Measurements from ENCODE around the gene SP1.

Gene SP1

GRCh38 chr12:53425515-53426150, 45.7 kb downstream of the SP1 start:
- Histone ChIP-seq H3K4me1 (ENCODE audit: control insufficient read depth, insufficient read depth, low read length) (peaks cover 12% of the 10 kb centered on the region), H3K36me3 (ENCODE audit: control insufficient read depth in 2 of 2, insufficient read depth in 1 of 2, low read length in 2 of 2) (no peaks in the 10 kb centered on the region), H3K27ac (ENCODE audit: extremely low read depth, low read depth, low read length) (peak overlapping the region; percentile 4; the same call in 1 of the 2 replicates), H3K4me3 (ENCODE audit: low read depth, low read length) (no peak overlapping the region), H3K9me3 (ENCODE audit: control insufficient read depth, insufficient read depth, low read depth, low read length) (no peaks in the 10 kb centered on the region)
- TF ChIP-seq GLIS2 (tag by site-specific recombination; IDR thresholded peaks at IDR 0.05) (peak; percentile 47), ZNF514 (tag by site-specific recombination; IDR thresholded peaks at IDR 0.05) (no peak), ZNF600 (tag by site-specific recombination; IDR thresholded peaks at IDR 0.05) (peak; percentile 77), ZSCAN30 (tag by site-specific recombination; IDR thresholded peaks at IDR 0.05) (0 out of 2 replicates have a peak, but pooled peaks have one; percentile 21), GLIS1 (tag by site-specific recombination; IDR thresholded peaks at IDR 0.05) (peak; percentile 76), ZNF335 (tag by site-specific recombination; conservative IDR thresholded peaks at IDR 0.05) (0 out of 2 replicates have a peak, but pooled peaks have one; percentile 9), ZNF394 (tag by site-specific recombination; IDR thresholded peaks at IDR 0.05; ENCODE audit: borderline replicate concordance) (peak; percentile 20; the same call in 1 of the 2 replicates), ZIC2 (tag by site-specific recombination; IDR thresholded peaks at IDR 0.05) (peak; percentile 95), ZBTB17 (tag by site-specific recombination; IDR thresholded peaks at IDR 0.05) (0 out of 2 replicates have a peak, but pooled peaks have one; percentile 27), ZNF423 (tag by site-specific recombination; IDR thresholded peaks at IDR 0.05) (no peak), ZNF664 (tag by site-specific recombination; IDR thresholded peaks at IDR 0.05) (no peak), SCRT2 (tag by site-specific recombination; IDR thresholded peaks at IDR 0.05) (peak; percentile 63)
- POLR2A ChIA-PET: interaction anchor here (0.7 to 1.3 kb wide), 3 partner anchors 15 to 105 kb away, joined by 3 to 6 read pairs (median 4); partner anchors contain the start of gene TARBP2
- CTCF ChIA-PET: interaction anchor here (0.6 to 2.0 kb wide), 8 partner anchors 12 to 124 kb away, joined by 3 to 17 read pairs (median 4); no protein-coding TSS in a partner anchor

DNA sequence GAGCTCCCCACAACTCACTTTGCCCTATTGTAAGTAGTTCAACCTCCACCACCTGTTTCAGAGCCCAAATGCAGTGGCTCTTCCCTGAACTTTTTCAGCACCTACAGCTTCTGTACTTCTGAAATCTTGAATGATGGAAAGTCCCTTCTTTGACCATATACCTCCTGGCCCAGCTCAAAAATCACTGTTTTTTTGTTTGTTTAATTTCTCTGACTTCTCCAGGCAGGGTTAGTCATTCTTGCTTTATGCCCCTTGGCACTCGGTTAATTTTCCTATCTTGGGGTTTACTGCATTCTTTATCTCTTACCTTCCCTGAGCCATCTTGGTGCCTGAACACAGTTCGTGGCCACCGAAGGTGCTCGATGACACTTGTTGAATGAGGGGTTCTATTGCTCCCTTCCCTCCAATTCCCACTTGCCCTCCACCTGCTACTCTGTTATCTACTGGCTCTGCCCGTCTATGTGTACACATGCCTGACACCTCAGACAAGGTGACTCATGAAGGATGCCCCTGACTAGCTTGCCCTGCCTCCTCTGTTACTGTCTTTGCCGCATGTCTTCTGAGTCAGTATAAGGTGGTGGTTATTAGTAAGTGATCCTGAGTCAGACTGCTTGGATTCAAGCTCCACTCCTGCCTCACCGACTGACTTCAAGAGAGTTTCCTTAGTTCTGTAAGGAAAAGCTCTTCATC, 48.1 kb downstream of the SP1 start:
- no peak overlapping the region; the same call in 1 of the 2 replicates for H3K27ac ChIP-seq (ENCODE audit: extremely low read depth, low read depth, low read length)
- TF ChIP-seq, protein P1, sequence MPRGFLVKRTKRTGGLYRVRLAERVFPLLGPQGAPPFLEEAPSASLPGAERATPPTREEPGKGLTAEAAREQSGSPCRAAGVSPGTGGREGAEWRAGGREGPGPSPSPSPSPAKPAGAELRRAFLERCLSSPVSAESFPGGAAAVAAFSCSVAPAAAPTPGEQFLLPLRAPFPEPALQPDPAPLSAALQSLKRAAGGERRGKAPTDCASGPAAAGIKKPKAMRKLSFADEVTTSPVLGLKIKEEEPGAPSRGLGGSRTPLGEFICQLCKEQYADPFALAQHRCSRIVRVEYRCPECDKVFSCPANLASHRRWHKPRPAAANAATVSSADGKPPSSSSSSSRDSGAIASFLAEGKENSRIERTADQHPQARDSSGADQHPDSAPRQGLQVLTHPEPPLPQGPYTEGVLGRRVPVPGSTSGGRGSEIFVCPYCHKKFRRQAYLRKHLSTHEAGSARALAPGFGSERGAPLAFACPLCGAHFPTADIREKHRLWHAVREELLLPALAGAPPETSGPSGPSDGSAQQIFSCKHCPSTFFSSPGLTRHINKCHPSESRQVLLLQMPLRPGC (tag by site-specific recombination; IDR thresholded peaks at IDR 0.05): 0 out of 2 replicates have a peak, but pooled peaks have one; percentile 8
- TF ChIP-seq ZNF366 (tag by site-specific recombination; conservative IDR thresholded peaks at IDR 0.05) (peak; percentile 62), ZNF747 (tag by site-specific recombination; IDR thresholded peaks at IDR 0.05) (no peak), ZNF830 (tag by site-specific recombination; IDR thresholded peaks at IDR 0.05; ENCODE audit: low read depth) (no peak), ZNF184 (tag by site-specific recombination; IDR thresholded peaks at IDR 0.05) (no peak), ZNF16 (tag by site-specific recombination; IDR thresholded peaks at IDR 0.05; ENCODE audit: low read depth) (no peak), ZBTB17 (tag by site-specific recombination; IDR thresholded peaks at IDR 0.05) (peak; percentile 92), BCL6B (tag by site-specific recombination; IDR thresholded peaks at IDR 0.05) (no peak), SCRT2 (tag by site-specific recombination; IDR thresholded peaks at IDR 0.05) (peak; percentile 99), ZBTB20 (tag by site-specific recombination; IDR thresholded peaks at IDR 0.05) (no peak), ZNF114 (tag by site-specific recombination; IDR thresholded peaks at IDR 0.05) (no peak), ZNF302 (tag by site-specific recombination; IDR thresholded peaks at IDR 0.05; ENCODE audit: low read depth) (no peak), ZNF555 (tag by site-specific recombination; conservative IDR thresholded peaks at IDR 0.05) (no peak), ZSCAN30 (tag by site-specific recombination; IDR thresholded peaks at IDR 0.05) (no peak), ZIC2 (tag by site-specific recombination; IDR thresholded peaks at IDR 0.05) (no peak), BCL11B (tag by site-specific recombination; IDR thresholded peaks at IDR 0.05; ENCODE audit: low read depth) (no peak), ZFHX2 (tag by site-specific recombination; conservative IDR thresholded peaks at IDR 0.05) (no peak), ZFP37 (tag by site-specific recombination; IDR thresholded peaks at IDR 0.05) (0 out of 2 replicates have a peak, but pooled peaks have one; percentile 43), REPIN1 (tag by site-specific recombination; IDR thresholded peaks at IDR 0.05; ENCODE audit: low read depth) (no peak)
- TF ChIP-seq, protein P2, sequence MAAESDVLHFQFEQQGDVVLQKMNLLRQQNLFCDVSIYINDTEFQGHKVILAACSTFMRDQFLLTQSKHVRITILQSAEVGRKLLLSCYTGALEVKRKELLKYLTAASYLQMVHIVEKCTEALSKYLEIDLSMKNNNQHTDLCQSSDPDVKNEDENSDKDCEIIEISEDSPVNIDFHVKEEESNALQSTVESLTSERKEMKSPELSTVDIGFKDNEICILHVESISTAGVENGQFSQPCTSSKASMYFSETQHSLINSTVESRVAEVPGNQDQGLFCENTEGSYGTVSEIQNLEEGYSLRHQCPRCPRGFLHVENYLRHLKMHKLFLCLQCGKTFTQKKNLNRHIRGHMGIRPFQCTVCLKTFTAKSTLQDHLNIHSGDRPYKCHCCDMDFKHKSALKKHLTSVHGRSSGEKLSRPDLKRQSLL (tag by site-specific recombination; IDR thresholded peaks at IDR 0.05): no peak
- TF ChIP-seq, protein P3, sequence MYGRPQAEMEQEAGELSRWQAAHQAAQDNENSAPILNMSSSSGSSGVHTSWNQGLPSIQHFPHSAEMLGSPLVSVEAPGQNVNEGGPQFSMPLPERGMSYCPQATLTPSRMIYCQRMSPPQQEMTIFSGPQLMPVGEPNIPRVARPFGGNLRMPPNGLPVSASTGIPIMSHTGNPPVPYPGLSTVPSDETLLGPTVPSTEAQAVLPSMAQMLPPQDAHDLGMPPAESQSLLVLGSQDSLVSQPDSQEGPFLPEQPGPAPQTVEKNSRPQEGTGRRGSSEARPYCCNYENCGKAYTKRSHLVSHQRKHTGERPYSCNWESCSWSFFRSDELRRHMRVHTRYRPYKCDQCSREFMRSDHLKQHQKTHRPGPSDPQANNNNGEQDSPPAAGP (tag by site-specific recombination; IDR thresholded peaks at IDR 0.05): 0 out of 2 replicates have a peak, but pooled peaks have one; percentile 26

More for the DNA sequence above, 48.1 kb downstream of the SP1 start:
- POLR2A ChIA-PET: interaction anchor here (0.6 to 1.3 kb wide), 4 partner anchors 9 to 107 kb away, joined by 3 to 5 read pairs (median 4); partner anchors contain the start of gene PRR13
- H3K36me3 ChIP-seq (ENCODE audit: control insufficient read depth in 2 of 2, insufficient read depth in 1 of 2, low read length in 2 of 2): no peaks in the 10 kb centered on the region
- peaks cover 12% of the 10 kb centered on the region for H3K4me1 ChIP-seq (ENCODE audit: control insufficient read depth, insufficient read depth, low read length)
- H3K4me3 ChIP-seq (ENCODE audit: low read depth, low read length): no peak overlapping the region
- CTCF ChIA-PET: interaction anchor here (0.5 to 2.0 kb wide), 7 partner anchors 23 to 107 kb away, joined by 3 to 15 read pairs (median 4); partner anchors contain the start of gene AAAS
- no peaks in the 10 kb centered on the region for H3K9me3 ChIP-seq (ENCODE audit: control insufficient read depth, insufficient read depth, low read depth, low read length)

All from HEK293 (cell line).